ENCODE results near the gene KCND3. TPM values are rescaled to one million over a fixed set of nuclear protein-coding genes. Genes with fewer than 3 reads are reported as not detected.

Gene KCND3
- total RNA-seq, 4 donors from 2014 or later = 1.0 to 6.9 (median 3.9) TPM

DNA sequence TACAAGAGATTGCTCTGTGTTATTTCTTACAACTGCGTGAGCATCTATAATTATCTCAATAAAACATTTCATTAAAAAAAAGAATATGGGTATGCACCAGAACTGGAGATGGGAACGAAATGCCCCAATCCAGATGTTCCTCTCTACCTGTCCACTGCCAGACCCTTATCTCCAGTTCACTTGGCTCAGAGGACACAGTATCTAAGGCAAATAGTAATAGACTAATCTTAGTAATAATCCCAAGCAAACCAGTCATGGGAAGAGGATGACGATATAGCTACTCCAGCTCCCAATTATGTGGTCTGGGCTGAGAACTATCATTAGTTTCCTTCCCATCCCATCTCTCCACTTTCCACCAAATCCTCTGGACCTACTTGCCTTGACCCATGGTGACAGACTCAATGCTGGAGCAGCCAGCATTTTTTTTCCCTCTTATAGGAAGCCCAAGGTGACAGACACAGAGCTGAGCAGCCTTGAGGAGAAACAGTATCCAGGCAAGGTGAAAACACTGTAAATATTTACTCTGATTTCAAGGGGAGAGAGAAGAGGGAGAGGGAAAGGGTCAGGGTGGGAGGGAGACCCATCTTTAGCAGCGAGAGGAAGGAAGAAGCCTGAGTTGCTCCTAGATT is 205.1 kb downstream of the KCND3 start:
- Histone ChIP-seq H3K9me3 (no peaks in the 10 kb centered on the region), H3K27ac (no peak overlapping the region), H3K27me3 (no peaks in the 10 kb centered on the region), H3K4me1 (peaks cover 0 to 2% (median 0%) of the 10 kb centered on the region in 4 donors), H3K36me3 (no peaks in the 10 kb centered on the region), H3K4me3 (no peak overlapping the region)
- TF ChIP-seq EP300 (IDR thresholded peaks at IDR 0.05) (no peak), POLR2A (IDR thresholded peaks at IDR 0.05) (no peak)
- TF ChIP-seq, protein P1, sequence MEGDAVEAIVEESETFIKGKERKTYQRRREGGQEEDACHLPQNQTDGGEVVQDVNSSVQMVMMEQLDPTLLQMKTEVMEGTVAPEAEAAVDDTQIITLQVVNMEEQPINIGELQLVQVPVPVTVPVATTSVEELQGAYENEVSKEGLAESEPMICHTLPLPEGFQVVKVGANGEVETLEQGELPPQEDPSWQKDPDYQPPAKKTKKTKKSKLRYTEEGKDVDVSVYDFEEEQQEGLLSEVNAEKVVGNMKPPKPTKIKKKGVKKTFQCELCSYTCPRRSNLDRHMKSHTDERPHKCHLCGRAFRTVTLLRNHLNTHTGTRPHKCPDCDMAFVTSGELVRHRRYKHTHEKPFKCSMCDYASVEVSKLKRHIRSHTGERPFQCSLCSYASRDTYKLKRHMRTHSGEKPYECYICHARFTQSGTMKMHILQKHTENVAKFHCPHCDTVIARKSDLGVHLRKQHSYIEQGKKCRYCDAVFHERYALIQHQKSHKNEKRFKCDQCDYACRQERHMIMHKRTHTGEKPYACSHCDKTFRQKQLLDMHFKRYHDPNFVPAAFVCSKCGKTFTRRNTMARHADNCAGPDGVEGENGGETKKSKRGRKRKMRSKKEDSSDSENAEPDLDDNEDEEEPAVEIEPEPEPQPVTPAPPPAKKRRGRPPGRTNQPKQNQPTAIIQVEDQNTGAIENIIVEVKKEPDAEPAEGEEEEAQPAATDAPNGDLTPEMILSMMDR (IDR thresholded peaks at IDR 0.05) = no peak
- 82 to 86% methylated on average over 4 of the region's 4 CpGs for WGBS, 2 donors
- DNase-seq (ENCODE audit: low spot score in 2 of 2) = no peak

DNA sequence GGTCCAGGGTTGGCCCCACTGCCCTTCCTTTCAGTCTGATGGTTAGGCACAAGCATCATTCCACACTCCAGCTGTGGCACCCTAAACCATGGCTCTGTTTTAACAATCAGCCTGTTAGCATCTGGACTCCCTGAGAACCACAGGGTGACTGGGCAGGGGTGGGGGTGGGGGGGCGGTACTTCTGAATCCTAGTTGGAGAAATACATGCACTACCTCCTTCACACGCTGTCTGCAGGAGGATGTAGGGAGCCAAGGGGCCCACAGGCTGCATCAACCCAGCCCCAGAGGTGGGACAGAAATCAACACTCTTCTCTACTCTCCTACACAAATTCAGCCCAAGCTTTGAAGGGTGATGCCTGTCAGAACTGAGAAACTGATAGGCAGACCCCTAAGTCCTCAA is 209.9 kb downstream of the KCND3 start:
- Histone ChIP-seq H3K27me3 (no peaks in the 10 kb centered on the region), H3K4me3 (no peak overlapping the region), H3K9me3 (no peaks in the 10 kb centered on the region), H3K4me1 (no peaks in the 10 kb centered on the region), H3K27ac (no peak overlapping the region), H3K36me3 (no peaks in the 10 kb centered on the region)
- TF ChIP-seq, protein P1 (IDR thresholded peaks at IDR 0.05) = no peak
- TF ChIP-seq POLR2A (IDR thresholded peaks at IDR 0.05) = no peak
- TF ChIP-seq EP300 (IDR thresholded peaks at IDR 0.05) = no peak
- WGBS, 2 donors = 95 to 96% methylated on average over 2 of the region's 2 CpGs
- no peak for DNase-seq (ENCODE audit: low spot score in 2 of 2)

DNA sequence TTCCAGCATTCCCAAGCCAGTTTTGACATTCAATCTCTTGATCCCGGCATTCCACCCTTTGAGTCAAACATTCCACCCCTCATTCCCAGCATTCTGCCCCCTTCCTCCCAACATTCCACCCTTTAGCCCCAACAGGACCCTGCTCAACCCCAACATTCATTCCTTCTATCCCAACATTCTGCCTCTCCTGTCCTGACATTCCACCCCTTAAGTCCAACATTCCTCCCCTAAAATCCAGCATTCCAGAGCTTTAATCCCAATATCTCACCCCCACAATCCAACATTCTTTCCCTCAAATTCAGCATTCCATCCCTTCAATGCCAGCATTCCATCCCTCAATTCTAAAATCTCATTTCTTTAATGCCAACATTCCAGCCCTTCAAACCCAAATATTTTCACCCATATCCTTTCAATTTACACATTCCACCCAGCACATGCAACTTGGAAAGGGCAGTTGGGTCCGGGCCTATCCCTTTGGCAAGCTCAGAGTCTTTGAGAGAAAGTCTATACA is 210.9 kb downstream of the KCND3 start:
- DNase-seq (ENCODE audit: low spot score in 2 of 2) = no peak
- H3K27me3 ChIP-seq = no peaks in the 10 kb centered on the region
- H3K4me1 ChIP-seq = no peaks in the 10 kb centered on the region
- no peaks in the 10 kb centered on the region for H3K36me3 ChIP-seq
- 42 to 51% methylated on average over 2 of the region's 2 CpGs for WGBS, 2 donors
- no peak overlapping the region for H3K27ac ChIP-seq
- TF ChIP-seq EP300 (IDR thresholded peaks at IDR 0.05) (no peak), POLR2A (IDR thresholded peaks at IDR 0.05) (no peak)
- TF ChIP-seq, protein P1 (IDR thresholded peaks at IDR 0.05) = no peak
- no peak overlapping the region for H3K4me3 ChIP-seq
- H3K9me3 ChIP-seq = no peaks in the 10 kb centered on the region

DNA sequence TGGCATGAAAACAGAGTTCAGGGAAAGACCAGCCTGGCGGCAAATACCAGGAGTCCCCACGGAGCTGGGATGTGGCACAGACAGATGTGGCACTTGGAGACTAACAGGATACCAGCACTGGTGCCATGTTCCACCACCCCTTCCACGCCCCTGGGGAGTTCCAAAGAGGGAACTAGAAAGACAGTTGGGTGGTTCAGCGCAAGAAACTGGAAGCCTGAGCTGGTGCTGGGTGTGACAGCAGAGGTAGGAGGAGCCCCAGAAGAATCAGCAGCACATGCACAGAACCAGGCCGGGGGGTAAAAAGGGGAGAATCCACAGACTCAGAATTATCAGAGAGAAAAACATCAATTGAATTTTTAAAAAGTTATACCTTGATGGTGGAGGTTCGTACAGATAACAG is 211.4 kb downstream of the KCND3 start:
- H3K4me1 ChIP-seq = no peaks in the 10 kb centered on the region
- H3K4me3 ChIP-seq = no peak overlapping the region
- no peaks in the 10 kb centered on the region for H3K36me3 ChIP-seq
- no peak for TF ChIP-seq POLR2A (IDR thresholded peaks at IDR 0.05)
- TF ChIP-seq, protein P1 (IDR thresholded peaks at IDR 0.05) = no peak
- no peak for TF ChIP-seq EP300 (IDR thresholded peaks at IDR 0.05)
- H3K27ac ChIP-seq = no peak overlapping the region
- no peaks in the 10 kb centered on the region for H3K9me3 ChIP-seq
- H3K27me3 ChIP-seq = no peaks in the 10 kb centered on the region
- 79 to 87% methylated on average over 6 of the region's 6 CpGs for WGBS, 2 donors
- no peak for DNase-seq (ENCODE audit: low spot score in 2 of 2)

DNA sequence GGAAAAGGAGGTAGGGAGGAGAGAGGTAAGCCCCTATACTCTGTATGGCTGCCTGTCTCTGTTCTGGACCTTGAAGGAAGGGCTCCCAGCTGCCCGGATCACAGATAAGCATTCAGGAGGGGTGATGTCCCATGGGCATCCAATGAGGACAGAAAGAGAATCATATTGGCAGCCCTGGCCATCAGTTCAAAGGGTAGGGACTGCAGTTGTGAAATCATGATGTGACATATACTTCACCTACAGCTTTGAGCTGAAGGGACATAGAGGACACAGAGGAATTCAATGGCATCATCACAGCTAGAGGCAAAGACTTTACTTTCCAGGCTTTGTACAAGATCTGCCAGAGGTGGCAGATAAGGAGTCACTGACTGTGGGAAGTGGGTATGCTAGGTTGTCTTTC is 212.2 kb downstream of the KCND3 start:
- Histone ChIP-seq H3K27me3 (no peaks in the 10 kb centered on the region), H3K4me1 (no peaks in the 10 kb centered on the region), H3K36me3 (no peaks in the 10 kb centered on the region), H3K9me3 (no peaks in the 10 kb centered on the region), H3K4me3 (no peak overlapping the region), H3K27ac (no peak overlapping the region)
- WGBS, 2 donors = 68 to 100% methylated on average over 1 of the region's 1 CpG
- no peak for DNase-seq (ENCODE audit: low spot score in 2 of 2)
- no peak for TF ChIP-seq POLR2A (IDR thresholded peaks at IDR 0.05)
- TF ChIP-seq, protein P1 (IDR thresholded peaks at IDR 0.05) = no peak
- TF ChIP-seq EP300 (IDR thresholded peaks at IDR 0.05) = no peak

Measured in tibial nerve (tissue), 4 donors.